Vagina (tissue), 2 donors: ENCODE results near the gene NAPEPLD. TPM values are rescaled to one million over a fixed set of nuclear protein-coding genes. Genes with fewer than 3 reads are reported as not detected.

Experiments used
- DNase-seq, 2 donors: peaks; one replicate each; pipeline ENCODE4 v3.0.0-alpha.2; 2017; ENCODE audit errors: extremely low spot score in 2 of 2
- H3K27ac ChIP-seq: fragments of 200-600 bp; sonication (generic); one replicate; pipeline ENCODE4 v1.5.1; 2019
- H3K27me3 ChIP-seq: fragments of 200-600 bp; sonication (generic); one replicate; pipeline ENCODE4 v1.5.1; 2019
- H3K36me3 ChIP-seq, 2 donors: fragments of 200-600 bp; sonication (generic); one replicate each; pipeline ENCODE4 v1.5.1; 2017 to 2019
- H3K4me1 ChIP-seq: fragments of 200-600 bp; sonication (generic); one replicate; pipeline ENCODE4 v1.5.1; 2019
- H3K4me3 ChIP-seq, 2 donors: fragments of 200-600 bp; sonication (generic); 1 replicate in 1 of 2; 2 replicates in 1 of 2; pipeline ENCODE4 v1.5.1; 2016 to 2019
- H3K9me3 ChIP-seq: fragments of 200-600 bp; sonication (generic); one replicate; pipeline ENCODE4 v1.5.1; 2019
- POLR2A ChIP-seq, 2 donors: fragments of 450-650 bp; IDR thresholded peaks; one replicate each; pipeline ENCODE4 v1.6.1; 2017; ENCODE audit warnings: antibody characterized with exemption in 2 of 2, mild to moderate bottlenecking in 2 of 2, moderate library complexity in 2 of 2
- POLR2AphosphoS5 ChIP-seq, 2 donors: sonication (generic); formaldehyde crosslinking; IDR thresholded peaks; one replicate each; pipeline ENCODE4 v1.9.0; 2017; ENCODE audit warnings: antibody characterized with exemption in 2 of 2, mild to moderate bottlenecking in 2 of 2, low read depth in 1 of 2; ENCODE audit not compliant: insufficient read depth in 1 of 2
- intact Hi-C: fragments of 100-400 bp; cut with DNase I; formaldehyde crosslinking; loops from one replicate; pipeline ENCODE4 v1.15.1; 2023
- total RNA-seq: library from RNA; depleted of rRNA; stranded (reverse); fragments of >200 nt; gene quantifications from one replicate; pipeline ENCODE4 v1.2.3, GENCODE V29; 2016
- TF ChIP-seq, protein P1 (sequence below), 3 experiments: fragments of 450-650 bp in 2 of 3; fragments of 200-600 bp in 1 of 3; sonication (generic) in 1 of 3; IDR thresholded peaks; one replicate each; pipeline ENCODE4 v1.5.1; 2017 to 2019; ENCODE audit warnings: antibody characterized with exemption in 3 of 3, mild to moderate bottlenecking in 2 of 3, moderate library complexity in 2 of 3

NAPEPLD gene
- total RNA-seq, 1 donor from 2014 or later, result 15.0 TPM

DNA sequence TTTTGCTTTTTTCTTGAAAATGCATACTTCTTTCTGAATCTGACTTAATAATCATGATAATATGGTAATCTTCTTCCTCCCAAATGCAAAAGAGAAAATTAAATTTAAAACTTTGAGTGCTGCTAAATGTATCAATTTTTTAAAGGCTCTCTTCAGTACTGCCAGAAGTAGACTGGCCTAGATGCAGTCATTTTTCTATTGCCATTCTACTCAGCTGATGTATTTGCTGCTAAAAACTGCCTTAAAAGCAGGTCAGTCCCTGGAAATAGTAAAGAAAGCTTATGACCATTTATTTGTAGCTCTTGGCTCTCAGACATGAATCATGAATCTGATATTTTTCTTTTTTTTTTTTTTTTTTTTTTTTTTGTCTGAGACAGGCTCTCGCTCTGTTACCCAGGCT is 28.5 kb downstream of the NAPEPLD start:
- intact Hi-C loops, result no loop called here
- no peak overlapping the region for H3K27ac ChIP-seq

GRCh38 chr7:103119791-103120291 is 29.1 kb downstream of the NAPEPLD start:
- Histone ChIP-seq H3K4me3 (no peak overlapping the region), H3K36me3 (peaks cover 0 to 21% of the 10 kb centered on the region in 2 donors), H3K9me3 (no peaks in the 10 kb centered on the region), H3K4me1 (no peaks in the 10 kb centered on the region), H3K27ac (no peak overlapping the region), H3K27me3 (no peaks in the 10 kb centered on the region)
- no peak for DNase-seq
- TF ChIP-seq POLR2A (IDR thresholded peaks at IDR 0.05) (no peak), POLR2AphosphoS5 (IDR thresholded peaks at IDR 0.05; ENCODE audit: insufficient read depth in 1 of 2, low read depth in 1 of 2) (no peak)
- TF ChIP-seq, protein P1, sequence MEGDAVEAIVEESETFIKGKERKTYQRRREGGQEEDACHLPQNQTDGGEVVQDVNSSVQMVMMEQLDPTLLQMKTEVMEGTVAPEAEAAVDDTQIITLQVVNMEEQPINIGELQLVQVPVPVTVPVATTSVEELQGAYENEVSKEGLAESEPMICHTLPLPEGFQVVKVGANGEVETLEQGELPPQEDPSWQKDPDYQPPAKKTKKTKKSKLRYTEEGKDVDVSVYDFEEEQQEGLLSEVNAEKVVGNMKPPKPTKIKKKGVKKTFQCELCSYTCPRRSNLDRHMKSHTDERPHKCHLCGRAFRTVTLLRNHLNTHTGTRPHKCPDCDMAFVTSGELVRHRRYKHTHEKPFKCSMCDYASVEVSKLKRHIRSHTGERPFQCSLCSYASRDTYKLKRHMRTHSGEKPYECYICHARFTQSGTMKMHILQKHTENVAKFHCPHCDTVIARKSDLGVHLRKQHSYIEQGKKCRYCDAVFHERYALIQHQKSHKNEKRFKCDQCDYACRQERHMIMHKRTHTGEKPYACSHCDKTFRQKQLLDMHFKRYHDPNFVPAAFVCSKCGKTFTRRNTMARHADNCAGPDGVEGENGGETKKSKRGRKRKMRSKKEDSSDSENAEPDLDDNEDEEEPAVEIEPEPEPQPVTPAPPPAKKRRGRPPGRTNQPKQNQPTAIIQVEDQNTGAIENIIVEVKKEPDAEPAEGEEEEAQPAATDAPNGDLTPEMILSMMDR (IDR thresholded peaks at IDR 0.05), result no peak
- intact Hi-C loops, result no loop called here

More for the DNA sequence above, 28.5 kb downstream of the NAPEPLD start:
- DNase-seq, result no peak
- no peaks in the 10 kb centered on the region for H3K9me3 ChIP-seq
- no peaks in the 10 kb centered on the region for H3K4me1 ChIP-seq
- TF ChIP-seq POLR2AphosphoS5 (IDR thresholded peaks at IDR 0.05; ENCODE audit: insufficient read depth in 1 of 2, low read depth in 1 of 2), result no peak
- H3K4me3 ChIP-seq, result no peak overlapping the region
- no peaks in the 10 kb centered on the region for H3K27me3 ChIP-seq
- H3K36me3 ChIP-seq, result peaks cover 0 to 21% of the 10 kb centered on the region in 2 donors

DNA sequence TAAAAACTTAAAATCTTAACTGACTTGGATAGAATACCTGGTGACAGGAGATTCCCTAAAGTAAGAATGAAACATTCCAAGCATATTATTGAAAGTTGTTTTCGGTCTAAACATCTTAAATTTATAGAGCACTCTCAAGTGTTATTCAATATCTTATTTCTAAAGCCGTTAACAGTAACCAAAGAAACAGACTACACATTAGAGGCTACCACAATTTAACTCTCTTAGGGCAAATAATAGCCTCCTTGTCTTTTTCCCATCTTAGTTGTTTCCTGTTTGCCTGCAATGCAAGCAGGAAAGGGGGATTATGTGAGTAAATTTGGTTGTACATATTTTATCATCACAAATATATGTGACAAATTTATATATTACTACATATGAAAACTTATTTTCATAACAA is 31.4 kb downstream of the NAPEPLD start:
- intact Hi-C loops, result no loop called here
- Histone ChIP-seq H3K9me3 (no peaks in the 10 kb centered on the region), H3K27me3 (no peaks in the 10 kb centered on the region), H3K27ac (no peak overlapping the region), H3K4me3 (no peak overlapping the region), H3K36me3 (peaks cover 0 to 21% of the 10 kb centered on the region in 2 donors), H3K4me1 (no peaks in the 10 kb centered on the region)
- TF ChIP-seq, protein P1 (IDR thresholded peaks at IDR 0.05), result no peak
- no peak for TF ChIP-seq POLR2A (IDR thresholded peaks at IDR 0.05)
- no peak for TF ChIP-seq POLR2AphosphoS5 (IDR thresholded peaks at IDR 0.05; ENCODE audit: insufficient read depth in 1 of 2, low read depth in 1 of 2)
- no peak for DNase-seq

- Histone ChIP-seq H3K4me3 (no peak overlapping the region), H3K27ac (no peak overlapping the region), H3K9me3 (no peaks in the 10 kb centered on the region), H3K36me3 (peaks cover 0 to 18% of the 10 kb centered on the region in 2 donors), H3K4me1 (no peaks in the 10 kb centered on the region), H3K27me3 (no peaks in the 10 kb centered on the region)
- DNase-seq, result no peak
- intact Hi-C loops, result no loop called here
- TF ChIP-seq, protein P1 (IDR thresholded peaks at IDR 0.05), result no peak
- TF ChIP-seq POLR2A (IDR thresholded peaks at IDR 0.05) (no peak), POLR2AphosphoS5 (IDR thresholded peaks at IDR 0.05; ENCODE audit: insufficient read depth in 1 of 2, low read depth in 1 of 2) (no peak)
Measured at GRCh38 chr7:103116991-103117390, 31.9 kb downstream of the NAPEPLD start.

- Histone ChIP-seq H3K27me3 (no peaks in the 10 kb centered on the region), H3K9me3 (no peaks in the 10 kb centered on the region), H3K36me3 (peaks cover 0 to 14% of the 10 kb centered on the region in 2 donors), H3K4me1 (no peaks in the 10 kb centered on the region), H3K4me3 (no peak overlapping the region), H3K27ac (no peak overlapping the region)
- TF ChIP-seq, protein P1 (IDR thresholded peaks at IDR 0.05), result no peak
- TF ChIP-seq POLR2A (IDR thresholded peaks at IDR 0.05), result no peak
- no peak for TF ChIP-seq POLR2AphosphoS5 (IDR thresholded peaks at IDR 0.05; ENCODE audit: insufficient read depth in 1 of 2, low read depth in 1 of 2)
- DNase-seq, result no peak
- intact Hi-C loops, result no loop called here
Measured at GRCh38 chr7:103116511-103116910, 32.4 kb downstream of the NAPEPLD start.
